Midbrain (tissue), 1 donor: Measurements from ENCODE around the gene GNA12.
A peak's percentile ranks its signal among the peaks of the same experiment; 100 is the strongest.
"Not testable (repeated sequence)": the region's sequence is repeated elsewhere in the genome, so short reads cannot be mapped to it uniquely, and the experiment has no call there.

ENCODE experiments used
- DNase-seq: peaks from one replicate; lab custom pipeline; 2025; lab: John Stamatoyannopoulos, UW

The GNA12 gene

GRCh38 chr7:2864204-2864985 lies 20.3 kb upstream of the GNA12 start:
- DNase-seq = no peak

DNA sequence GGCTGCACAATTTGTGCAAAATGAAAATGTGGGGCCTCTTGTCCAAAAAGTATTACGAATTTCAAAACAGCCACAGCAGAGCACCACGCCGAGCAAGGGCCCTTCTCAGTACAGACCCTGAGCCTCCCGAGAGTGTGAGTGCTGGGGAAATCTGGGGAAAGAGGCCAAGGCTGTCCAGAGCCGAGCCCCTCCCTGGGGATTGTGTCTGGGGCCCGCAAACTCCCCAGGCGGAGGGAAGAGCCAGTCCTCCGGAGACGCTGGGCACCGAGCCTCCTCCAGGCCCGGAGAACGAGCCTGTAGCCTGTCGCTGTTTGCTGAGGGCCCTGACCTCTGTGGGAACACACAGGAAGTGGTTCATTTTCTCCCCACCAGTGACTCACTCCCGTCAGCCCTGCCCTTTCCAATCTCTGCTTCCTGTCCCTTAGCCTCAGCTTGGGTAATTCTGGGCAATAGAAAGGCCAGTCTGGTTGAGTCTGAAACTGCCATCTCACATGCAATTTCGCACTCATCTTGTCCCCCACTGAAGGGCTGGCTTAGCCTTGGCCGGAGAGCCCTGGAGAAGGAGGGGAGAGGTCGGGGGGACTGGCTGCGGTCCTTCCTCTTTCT lies 19.5 kb upstream of the GNA12 start:
- DNase-seq = peak; percentile 19

- no peak for DNase-seq
Measured at GRCh38 chr7:2862831-2863361, 18.8 kb upstream of the GNA12 start.

GRCh38 chr7:2861509-2861908 lies 17.4 kb upstream of the GNA12 start:
- DNase-seq = no peak

GRCh38 chr7:2860627-2861133 lies 16.6 kb upstream of the GNA12 start:
- no peak for DNase-seq

GRCh38 chr7:2859952-2860351 lies 15.8 kb upstream of the GNA12 start:
- no peak for DNase-seq

DNA sequence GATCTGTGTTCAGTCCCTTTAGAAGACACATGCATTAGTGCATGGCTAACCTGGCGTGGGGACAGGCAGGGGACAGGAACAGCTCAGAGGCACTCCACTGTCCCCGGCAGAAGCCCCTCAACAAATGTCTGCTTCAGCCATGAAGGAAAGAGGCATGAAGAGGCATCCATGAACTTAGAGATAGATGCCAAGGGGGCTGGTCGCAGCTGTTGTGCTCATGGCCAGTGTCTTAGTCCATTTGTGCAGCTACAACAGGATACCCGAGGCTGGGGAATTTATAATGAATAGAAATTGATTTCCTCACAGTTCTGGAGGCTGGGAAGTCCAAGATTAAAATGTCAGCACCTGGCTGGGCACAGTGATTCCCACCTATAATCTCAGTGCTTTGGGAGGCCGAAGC lies 14.5 kb upstream of the GNA12 start:
- no peak for DNase-seq

DNA sequence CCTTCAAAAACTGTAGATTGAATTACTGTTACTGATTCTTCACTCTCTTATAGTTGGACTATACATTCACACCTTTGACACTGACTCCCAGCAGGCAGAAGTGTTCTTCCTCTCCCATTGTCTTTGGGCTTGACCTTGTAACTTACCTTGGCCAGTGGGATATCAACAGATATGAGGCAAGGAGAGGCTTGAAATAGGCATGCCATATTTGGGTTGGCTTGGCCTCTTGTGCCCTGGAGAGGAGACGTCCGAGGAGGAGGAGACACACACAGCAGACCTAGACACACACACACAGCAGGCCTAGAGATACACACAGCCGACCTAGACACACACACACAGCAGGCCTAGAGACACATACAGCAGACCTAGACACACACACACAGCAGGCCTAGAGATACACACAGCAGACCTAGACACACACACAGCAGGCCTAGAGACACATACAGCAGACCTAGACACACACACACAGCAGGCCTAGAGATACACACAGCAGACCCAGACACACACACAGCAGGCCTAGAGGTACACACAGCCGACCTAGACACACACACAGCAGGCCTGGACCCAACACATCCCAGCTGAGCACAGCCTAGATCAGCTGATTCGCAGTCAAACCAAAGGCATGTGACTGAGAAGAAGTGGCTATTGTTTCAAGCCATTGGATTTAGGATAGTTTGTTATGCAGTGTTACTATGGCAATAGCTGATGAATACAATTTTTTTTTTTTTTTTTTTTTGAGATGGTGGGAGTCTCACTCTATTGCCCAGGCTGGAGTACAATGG lies 12.5 kb upstream of the GNA12 start:
- no peak for DNase-seq

- DNase-seq = no peak
Measured at GRCh38 chr7:2855386-2855785, 11.3 kb upstream of the GNA12 start.

- not testable (repeated sequence) for DNase-seq
Measured at GRCh38 chr7:2853552-2853951, 9.4 kb upstream of the GNA12 start.

GRCh38 chr7:2853147-2853546 lies 9.0 kb upstream of the GNA12 start:
- DNase-seq = no peak

DNA sequence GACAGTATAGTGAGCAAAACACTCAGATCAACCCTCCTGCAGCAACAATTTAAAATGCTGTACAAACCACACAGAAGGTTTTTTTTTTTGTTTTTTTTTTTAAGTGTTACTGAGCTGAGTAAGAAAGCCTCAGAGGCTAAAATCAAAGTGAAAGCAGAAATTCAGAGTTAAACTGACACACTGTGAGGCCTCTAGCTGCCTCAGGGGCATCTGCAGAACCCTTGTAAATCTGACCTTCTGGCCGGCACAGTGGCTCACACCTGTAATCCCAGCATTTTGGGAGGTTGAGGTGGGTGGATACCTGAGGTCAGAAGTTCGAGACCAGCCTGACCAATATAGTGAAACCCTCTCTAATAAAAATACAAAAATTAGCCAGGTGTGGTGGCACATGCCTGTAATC lies 7.4 kb upstream of the GNA12 start:
- no peak for DNase-seq

- no peak for DNase-seq
Measured at GRCh38 chr7:2849941-2850766, 6.0 kb upstream of the GNA12 start.

DNA sequence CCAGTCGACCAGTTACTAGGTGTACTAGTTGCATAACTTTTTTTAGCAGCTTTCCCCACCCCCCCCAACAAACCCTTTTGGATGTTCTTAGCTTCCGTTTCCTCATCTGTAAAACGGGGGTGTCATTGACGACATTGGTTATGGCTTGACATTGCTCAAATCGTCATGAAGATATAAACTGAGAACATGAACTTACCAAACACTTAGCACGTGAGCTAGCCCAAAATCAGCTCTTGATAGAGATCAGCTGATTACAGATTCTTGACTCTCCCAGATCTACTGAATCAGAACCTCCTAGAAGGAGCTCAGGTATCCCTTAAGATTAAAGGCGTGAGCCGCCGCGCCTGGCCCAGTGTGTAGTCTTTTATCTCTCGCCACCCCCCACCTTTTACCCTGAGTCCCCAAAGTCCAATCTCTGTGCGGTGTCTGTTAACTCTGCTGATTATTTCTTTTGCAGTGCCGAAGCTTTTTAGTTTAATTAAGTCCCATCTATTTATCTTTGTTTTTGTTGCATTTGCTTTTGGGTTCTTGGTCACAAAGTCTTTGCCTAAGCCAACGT lies 1.0 kb upstream of the GNA12 start:
- no peak for DNase-seq

DNA sequence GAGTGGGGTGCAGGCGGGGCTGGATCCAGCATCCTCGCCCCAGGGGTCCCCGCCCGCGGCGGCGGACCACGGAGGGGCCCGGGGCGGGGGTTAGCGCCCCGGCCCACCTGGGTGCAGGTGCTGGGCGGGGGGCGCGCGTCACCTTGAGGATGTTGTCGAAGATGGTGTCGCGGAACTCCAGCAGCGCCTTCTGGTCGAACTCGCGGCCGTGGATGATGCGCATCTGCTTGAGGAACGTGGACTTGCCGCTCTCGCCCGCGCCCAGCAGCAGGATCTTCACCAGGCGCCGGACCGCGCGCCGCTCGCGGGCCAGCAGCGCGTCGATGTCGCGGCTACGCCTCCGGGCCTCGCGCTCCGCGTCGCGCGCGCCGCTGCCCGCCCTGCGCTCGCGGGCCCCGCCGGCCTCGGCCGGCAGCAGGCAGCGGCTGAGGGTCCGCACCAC lies 376 bp downstream of the GNA12 start:
- DNase-seq = peak; percentile 44

DNA sequence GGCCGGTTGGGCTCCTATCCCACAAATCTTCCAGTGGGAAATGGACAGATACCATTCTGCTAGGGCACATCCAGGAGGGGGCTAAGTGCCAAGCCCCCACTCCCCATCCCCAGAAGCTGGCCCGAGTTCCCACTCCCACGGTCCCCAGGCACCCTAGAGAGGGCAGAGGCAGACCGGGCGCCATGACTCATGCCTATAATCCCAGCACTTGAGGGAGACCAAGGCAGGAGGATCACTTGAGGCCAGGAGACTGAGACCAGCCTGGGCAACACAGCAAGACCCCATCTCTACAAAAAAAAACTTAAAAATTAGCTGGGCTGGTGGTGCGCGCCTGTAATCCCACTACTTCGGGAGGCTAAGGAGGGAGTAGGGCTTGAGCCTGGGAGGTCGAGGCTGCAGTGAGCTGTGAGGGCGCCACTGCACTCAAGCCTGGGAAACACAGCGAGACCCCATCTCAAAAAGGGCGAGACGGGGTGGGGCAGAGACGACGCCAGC lies 870 bp downstream of the GNA12 start:
- no peak for DNase-seq

GRCh38 chr7:2841907-2842306 lies 2.2 kb downstream of the GNA12 start:
- DNase-seq = no peak

DNA sequence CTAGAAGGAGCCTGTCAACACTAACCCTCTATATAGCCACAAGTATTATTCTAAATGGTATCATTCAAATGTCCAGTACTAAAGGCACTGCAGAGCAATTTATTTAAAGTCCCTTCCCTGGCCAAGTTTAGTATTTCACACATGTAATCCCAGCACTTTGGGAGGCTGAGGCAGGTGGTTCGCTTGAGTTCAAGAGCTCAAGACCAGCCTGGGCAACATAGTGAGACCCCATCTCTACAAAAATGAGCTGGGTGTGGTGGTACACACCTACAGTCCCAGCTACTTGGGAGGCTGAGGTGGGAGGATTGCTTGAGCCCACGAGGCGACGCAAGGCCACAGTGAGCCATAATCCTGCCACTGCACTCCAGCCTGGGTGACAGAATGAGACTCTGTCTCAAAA lies 3.6 kb downstream of the GNA12 start:
- no peak for DNase-seq

DNA sequence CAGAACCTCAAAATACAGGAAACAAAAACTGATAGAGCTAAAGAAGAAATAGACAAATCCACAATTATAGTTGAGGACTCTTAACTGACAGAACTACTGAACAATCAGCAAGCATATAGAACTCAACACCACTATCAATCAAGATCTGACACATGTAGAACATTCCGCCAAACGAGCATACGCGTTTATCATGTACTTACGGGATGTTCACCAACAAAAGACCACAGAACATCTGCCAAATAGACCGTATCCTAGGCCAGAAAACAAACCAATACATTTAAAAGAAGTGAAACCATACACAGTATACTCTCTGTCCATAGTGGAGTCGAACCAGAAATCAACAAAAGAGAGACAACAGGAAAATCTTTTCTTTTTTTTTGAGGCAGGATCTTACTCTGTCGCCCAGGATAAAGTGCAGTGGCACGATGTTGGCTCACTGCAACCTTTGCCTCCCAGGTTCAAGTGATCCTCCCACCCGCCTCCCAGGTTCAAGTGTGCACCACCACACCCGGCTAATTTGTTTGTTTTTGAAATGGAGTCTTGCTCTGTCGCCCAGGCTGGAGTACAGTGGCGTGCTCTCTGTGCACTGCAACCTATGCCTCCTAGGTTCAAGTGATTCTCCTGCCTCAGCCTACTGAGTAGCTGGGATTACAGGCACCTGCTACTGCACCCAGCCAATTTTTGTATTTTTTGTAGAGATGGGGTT lies 5.1 kb downstream of the GNA12 start:
- no peak for DNase-seq

DNA sequence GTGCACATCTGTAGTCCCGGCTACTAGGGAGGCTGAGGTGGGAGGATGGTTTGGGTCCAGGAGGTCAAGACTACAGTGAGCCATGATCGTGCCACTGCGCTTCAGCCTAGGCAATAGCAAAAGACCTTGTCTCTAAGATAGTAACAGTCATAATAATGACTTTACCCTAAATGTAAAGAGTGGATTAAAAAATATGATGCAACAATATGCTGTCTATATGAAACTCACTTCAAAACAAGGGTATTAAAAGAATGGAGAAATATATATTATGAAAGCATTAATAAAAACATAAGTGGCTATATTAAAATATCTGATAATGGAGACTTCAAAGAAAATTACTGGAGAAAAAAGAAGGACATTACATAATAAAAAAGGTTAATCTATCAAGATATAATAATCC lies 5.7 kb downstream of the GNA12 start:
- no peak for DNase-seq
